ENCODE results near the gene YWHAQ.

GRCh38 chr2:9631878-9632700, 1.3 kb upstream of the YWHAQ start:
- TF ChIP-seq POLR2A (IDR thresholded peaks at IDR 0.05), result no peak
- TF ChIP-seq, protein P1, sequence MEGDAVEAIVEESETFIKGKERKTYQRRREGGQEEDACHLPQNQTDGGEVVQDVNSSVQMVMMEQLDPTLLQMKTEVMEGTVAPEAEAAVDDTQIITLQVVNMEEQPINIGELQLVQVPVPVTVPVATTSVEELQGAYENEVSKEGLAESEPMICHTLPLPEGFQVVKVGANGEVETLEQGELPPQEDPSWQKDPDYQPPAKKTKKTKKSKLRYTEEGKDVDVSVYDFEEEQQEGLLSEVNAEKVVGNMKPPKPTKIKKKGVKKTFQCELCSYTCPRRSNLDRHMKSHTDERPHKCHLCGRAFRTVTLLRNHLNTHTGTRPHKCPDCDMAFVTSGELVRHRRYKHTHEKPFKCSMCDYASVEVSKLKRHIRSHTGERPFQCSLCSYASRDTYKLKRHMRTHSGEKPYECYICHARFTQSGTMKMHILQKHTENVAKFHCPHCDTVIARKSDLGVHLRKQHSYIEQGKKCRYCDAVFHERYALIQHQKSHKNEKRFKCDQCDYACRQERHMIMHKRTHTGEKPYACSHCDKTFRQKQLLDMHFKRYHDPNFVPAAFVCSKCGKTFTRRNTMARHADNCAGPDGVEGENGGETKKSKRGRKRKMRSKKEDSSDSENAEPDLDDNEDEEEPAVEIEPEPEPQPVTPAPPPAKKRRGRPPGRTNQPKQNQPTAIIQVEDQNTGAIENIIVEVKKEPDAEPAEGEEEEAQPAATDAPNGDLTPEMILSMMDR (IDR thresholded peaks at IDR 0.05), result no peak

Measured in Peyer's patch (tissue), 4 donors.